ENCODE results near the gene MAN1A1.

MAN1A1 gene

DNA sequence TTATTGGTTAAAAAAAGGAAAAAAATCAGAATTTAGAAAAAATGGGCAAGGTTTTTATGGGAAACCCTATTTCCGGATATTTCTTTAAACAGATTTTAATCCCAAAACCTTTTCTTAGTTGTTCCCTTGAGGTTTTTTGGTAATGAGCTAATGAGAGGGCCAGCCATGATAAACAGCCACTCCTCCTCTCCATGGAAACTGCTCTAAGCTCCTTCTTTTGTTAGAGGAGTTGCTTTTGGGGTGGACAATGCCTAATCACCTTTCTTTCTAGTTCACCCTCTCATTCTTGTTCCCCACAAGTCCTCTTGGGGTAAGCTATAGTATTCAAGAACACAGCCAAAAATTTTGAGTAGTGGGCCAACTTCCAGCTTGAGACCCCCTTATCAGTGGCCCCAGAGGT, 166.1 kb downstream of the MAN1A1 start (continued):
- TF ChIP-seq, protein P1, sequence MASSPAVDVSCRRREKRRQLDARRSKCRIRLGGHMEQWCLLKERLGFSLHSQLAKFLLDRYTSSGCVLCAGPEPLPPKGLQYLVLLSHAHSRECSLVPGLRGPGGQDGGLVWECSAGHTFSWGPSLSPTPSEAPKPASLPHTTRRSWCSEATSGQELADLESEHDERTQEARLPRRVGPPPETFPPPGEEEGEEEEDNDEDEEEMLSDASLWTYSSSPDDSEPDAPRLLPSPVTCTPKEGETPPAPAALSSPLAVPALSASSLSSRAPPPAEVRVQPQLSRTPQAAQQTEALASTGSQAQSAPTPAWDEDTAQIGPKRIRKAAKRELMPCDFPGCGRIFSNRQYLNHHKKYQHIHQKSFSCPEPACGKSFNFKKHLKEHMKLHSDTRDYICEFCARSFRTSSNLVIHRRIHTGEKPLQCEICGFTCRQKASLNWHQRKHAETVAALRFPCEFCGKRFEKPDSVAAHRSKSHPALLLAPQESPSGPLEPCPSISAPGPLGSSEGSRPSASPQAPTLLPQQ (tag by site-specific recombination; IDR thresholded peaks at IDR 0.05), result no peak
- TF ChIP-seq ZNF223 (tag by site-specific recombination; IDR thresholded peaks at IDR 0.05) (no peak), ZNF623 (tag by site-specific recombination; IDR thresholded peaks at IDR 0.05) (no peak), ZNF174 (tag by site-specific recombination; IDR thresholded peaks at IDR 0.05) (no peak), ZNF600 (tag by site-specific recombination; IDR thresholded peaks at IDR 0.05) (no peak), ZBTB7A (tag by site-specific recombination; IDR thresholded peaks at IDR 0.05; ENCODE audit: low read depth) (no peak), IKZF3 (tag by site-specific recombination; IDR thresholded peaks at IDR 0.05) (no peak), ZNF654 (tag by site-specific recombination; IDR thresholded peaks at IDR 0.05; ENCODE audit: low read depth) (no peak), SALL2 (tag by site-specific recombination; IDR thresholded peaks at IDR 0.05; ENCODE audit: borderline replicate concordance) (no peak)
- TF ChIP-seq, protein P2, sequence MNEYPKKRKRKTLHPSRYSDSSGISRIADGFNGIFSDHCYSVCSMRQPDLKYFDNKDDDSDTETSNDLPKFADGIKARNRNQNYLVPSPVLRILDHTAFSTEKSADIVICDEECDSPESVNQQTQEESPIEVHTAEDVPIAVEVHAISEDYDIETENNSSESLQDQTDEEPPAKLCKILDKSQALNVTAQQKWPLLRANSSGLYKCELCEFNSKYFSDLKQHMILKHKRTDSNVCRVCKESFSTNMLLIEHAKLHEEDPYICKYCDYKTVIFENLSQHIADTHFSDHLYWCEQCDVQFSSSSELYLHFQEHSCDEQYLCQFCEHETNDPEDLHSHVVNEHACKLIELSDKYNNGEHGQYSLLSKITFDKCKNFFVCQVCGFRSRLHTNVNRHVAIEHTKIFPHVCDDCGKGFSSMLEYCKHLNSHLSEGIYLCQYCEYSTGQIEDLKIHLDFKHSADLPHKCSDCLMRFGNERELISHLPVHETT (tag by site-specific recombination; IDR thresholded peaks at IDR 0.05), result no peak

DNA sequence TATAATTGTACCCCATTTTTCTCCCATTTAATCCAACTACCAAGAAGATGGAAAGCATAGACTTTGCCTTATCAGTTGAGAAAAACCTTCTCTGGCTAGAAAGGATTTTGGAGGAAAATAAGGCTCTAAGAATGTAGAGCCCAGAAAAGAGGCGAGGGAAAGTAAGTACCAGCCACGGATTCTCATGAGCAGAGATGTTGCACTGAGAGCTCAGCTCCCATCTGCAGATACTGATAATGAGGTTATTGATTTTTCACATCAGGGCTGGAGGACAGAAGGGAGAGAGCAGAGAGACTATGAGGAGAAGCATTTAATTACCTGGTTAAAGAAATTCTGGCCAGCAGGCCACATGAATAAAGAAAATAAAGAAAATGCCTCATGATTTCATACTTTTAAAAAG, 166.7 kb downstream of the MAN1A1 start:
- Histone ChIP-seq H3K9me3 (ENCODE audit: control insufficient read depth, insufficient read depth, low read depth, low read length) (no peaks in the 10 kb centered on the region), H3K36me3 (ENCODE audit: control insufficient read depth in 2 of 2, insufficient read depth in 1 of 2, low read length in 2 of 2) (peaks cover 3 to 53% of the 10 kb centered on the region in 2 experiments; a peak in 1 of 3 replicates), H3K4me1 (ENCODE audit: control insufficient read depth, insufficient read depth, low read length) (no peaks in the 10 kb centered on the region), H3K4me3 (ENCODE audit: low read depth, low read length) (no peak overlapping the region), H3K27ac (ENCODE audit: extremely low read depth, low read depth, low read length) (no peak overlapping the region)
- ChIA-PET CTCF (no interaction called here), POLR2A (no interaction called here)
- TF ChIP-seq ZNF600 (tag by site-specific recombination; IDR thresholded peaks at IDR 0.05), result no peak
- TF ChIP-seq ZNF768 (tag by site-specific recombination; IDR thresholded peaks at IDR 0.05), result no peak

DNA sequence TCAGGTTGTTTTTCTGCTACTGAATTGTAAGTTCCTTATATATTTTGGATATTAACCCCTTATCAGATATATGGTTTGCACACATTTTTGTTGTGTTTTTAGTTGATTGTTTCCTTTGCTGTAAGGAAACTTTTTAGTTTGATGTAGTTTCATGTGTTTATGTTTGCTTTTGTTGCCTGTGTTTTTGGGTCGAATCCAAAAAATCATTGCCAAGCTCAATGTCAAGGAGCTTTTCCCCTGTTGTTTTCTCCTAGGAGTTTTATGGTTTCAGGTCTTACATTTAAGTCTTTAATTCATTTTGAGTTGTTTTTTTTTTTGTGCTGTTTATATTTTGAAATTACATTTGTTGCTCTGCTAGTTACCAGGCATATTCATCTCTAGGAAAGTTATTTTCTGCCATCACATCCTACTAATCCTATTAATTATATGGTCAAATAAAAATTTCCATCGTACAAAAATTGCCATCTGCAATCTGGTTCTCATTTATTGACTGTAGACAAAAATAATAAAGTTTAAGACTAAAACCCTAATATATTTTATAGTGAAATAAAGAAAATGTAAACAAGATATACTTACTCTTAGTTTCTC, 167.3 kb downstream of the MAN1A1 start:
- TF ChIP-seq, protein P3, sequence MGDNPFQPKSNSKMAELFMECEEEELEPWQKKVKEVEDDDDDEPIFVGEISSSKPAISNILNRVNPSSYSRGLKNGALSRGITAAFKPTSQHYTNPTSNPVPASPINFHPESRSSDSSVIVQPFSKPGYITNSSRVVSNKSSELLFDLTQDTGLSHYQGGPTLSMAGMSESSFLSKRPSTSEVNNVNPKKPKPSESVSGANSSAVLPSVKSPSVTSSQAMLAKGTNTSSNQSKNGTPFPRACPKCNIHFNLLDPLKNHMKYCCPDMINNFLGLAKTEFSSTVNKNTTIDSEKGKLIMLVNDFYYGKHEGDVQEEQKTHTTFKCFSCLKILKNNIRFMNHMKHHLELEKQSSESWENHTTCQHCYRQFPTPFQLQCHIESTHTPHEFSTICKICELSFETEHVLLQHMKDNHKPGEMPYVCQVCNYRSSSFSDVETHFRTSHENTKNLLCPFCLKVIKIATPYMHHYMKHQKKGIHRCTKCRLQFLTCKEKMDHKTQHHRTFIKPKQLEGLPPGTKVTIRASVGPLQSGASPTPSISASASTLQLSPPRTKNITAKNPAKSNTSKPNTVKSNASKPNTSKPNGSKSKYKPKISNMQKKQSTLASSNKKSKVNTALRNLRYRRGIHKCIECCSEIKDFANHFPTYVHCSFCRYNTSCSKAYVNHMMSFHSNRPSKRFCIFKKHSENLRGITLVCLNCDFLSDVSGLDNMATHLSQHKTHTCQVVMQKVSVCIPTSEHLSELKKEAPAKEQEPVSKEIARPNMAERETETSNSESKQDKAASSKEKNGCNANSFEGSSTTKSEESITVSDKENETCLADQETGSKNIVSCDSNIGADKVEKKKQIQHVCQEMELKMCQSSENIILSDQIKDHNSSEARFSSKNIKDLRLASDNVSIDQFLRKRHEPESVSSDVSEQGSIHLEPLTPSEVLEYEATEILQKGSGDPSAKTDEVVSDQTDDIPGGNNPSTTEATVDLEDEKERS (tag by site-specific recombination; IDR thresholded peaks at IDR 0.05), result no peak
- no peak for TF ChIP-seq ZNF423 (tag by site-specific recombination; IDR thresholded peaks at IDR 0.05)
- no peak for TF ChIP-seq ZNF600 (tag by site-specific recombination; IDR thresholded peaks at IDR 0.05)
- TF ChIP-seq YY2 (tag by site-specific recombination; IDR thresholded peaks at IDR 0.05), result no peak
- TF ChIP-seq, protein P4, sequence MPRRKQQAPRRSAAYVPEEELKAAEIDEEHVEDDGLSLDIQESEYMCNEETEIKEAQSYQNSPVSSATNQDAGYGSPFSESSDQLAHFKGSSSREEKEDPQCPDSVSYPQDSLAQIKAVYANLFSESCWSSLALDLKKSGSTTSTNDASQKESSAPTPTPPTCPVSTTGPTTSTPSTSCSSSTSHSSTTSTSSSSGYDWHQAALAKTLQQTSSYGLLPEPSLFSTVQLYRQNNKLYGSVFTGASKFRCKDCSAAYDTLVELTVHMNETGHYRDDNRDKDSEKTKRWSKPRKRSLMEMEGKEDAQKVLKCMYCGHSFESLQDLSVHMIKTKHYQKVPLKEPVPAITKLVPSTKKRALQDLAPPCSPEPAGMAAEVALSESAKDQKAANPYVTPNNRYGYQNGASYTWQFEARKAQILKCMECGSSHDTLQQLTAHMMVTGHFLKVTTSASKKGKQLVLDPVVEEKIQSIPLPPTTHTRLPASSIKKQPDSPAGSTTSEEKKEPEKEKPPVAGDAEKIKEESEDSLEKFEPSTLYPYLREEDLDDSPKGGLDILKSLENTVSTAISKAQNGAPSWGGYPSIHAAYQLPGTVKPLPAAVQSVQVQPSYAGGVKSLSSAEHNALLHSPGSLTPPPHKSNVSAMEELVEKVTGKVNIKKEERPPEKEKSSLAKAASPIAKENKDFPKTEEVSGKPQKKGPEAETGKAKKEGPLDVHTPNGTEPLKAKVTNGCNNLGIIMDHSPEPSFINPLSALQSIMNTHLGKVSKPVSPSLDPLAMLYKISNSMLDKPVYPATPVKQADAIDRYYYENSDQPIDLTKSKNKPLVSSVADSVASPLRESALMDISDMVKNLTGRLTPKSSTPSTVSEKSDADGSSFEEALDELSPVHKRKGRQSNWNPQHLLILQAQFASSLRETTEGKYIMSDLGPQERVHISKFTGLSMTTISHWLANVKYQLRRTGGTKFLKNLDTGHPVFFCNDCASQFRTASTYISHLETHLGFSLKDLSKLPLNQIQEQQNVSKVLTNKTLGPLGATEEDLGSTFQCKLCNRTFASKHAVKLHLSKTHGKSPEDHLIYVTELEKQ (tag by site-specific recombination; IDR thresholded peaks at IDR 0.05; ENCODE audit: borderline replicate concordance), result no peak
- no peak for TF ChIP-seq ZNF548 (tag by site-specific recombination; IDR thresholded peaks at IDR 0.05)
- no peak for TF ChIP-seq ZNF274 (IDR thresholded peaks at IDR 0.05; ENCODE audit: low read length)
- no peak for TF ChIP-seq ZNF274 (tag by site-specific recombination; IDR thresholded peaks at IDR 0.05; ENCODE audit: borderline replicate concordance)
- Histone ChIP-seq H3K4me1 (ENCODE audit: control insufficient read depth, insufficient read depth, low read length) (no peaks in the 10 kb centered on the region), H3K36me3 (ENCODE audit: control insufficient read depth in 2 of 2, insufficient read depth in 1 of 2, low read length in 2 of 2) (peaks cover 3 to 47% of the 10 kb centered on the region in 2 experiments; a peak in 1 of 3 replicates), H3K4me3 (ENCODE audit: low read depth, low read length) (no peak overlapping the region), H3K27ac (ENCODE audit: extremely low read depth, low read depth, low read length) (no peak overlapping the region), H3K9me3 (ENCODE audit: control insufficient read depth, insufficient read depth, low read depth, low read length) (no peaks in the 10 kb centered on the region)
- POLR2A ChIA-PET, result no interaction called here
- CTCF ChIA-PET, result no interaction called here

All from HEK293 (cell line).